Activated CD4-positive, alpha-beta memory T cell treated with anti-CD3 and anti-CD28 coated beads, Interleukin-2, amount 10 ng/mL, durations not matched to agents 7 days and 5 days (primary cell): ENCODE measurements around the gene NAPA. TPM values are rescaled to one million over a fixed set of nuclear protein-coding genes. Genes with fewer than 3 reads are reported as not detected.
A peak's percentile ranks its signal among the peaks of the same experiment; 100 is the strongest.

Source experiments
- CTCF ChIA-PET: fragments of 350-600 bp; sonication (Branson Sonifier 250); formaldehyde crosslinking; loops from one replicate; lab custom pipeline; 2021; ENCODE audit warnings: antibody characterized with exemption, inconsistent platforms; lab: Charles Lee
- POLR2A ChIA-PET: fragments of 350-600 bp; sonication (Branson Sonifier 250); formaldehyde crosslinking; loops from one replicate; lab custom pipeline; 2021; ENCODE audit warnings: antibody characterized with exemption; lab: Charles Lee
- DNase-seq: peaks from one replicate; pipeline ENCODE4 v3.0.0-alpha.2; 2020
- H3K27ac Mint-ChIP-seq: one replicate; pipeline ENCODE4 v1.8.0; 2021; ENCODE audit warnings: mild to moderate bottlenecking, mixed read lengths
- H3K27me3 Mint-ChIP-seq: one replicate; pipeline ENCODE4 v1.8.0; 2021; ENCODE audit warnings: mixed read lengths
- H3K36me3 Mint-ChIP-seq: one replicate; pipeline ENCODE4 v1.8.0; 2021; ENCODE audit warnings: low read depth, mixed read lengths
- H3K4me1 Mint-ChIP-seq: one replicate; pipeline ENCODE4 v1.8.0; 2021; ENCODE audit warnings: mixed read lengths
- H3K4me3 Mint-ChIP-seq: one replicate; pipeline ENCODE4 v1.8.0; 2021; ENCODE audit warnings: mild to moderate bottlenecking, mixed read lengths
- H3K9me3 Mint-ChIP-seq: one replicate; pipeline ENCODE4 v1.8.0; 2021; ENCODE audit warnings: mixed read lengths
- total RNA-seq, 2 experiments: library from RNA; stranded (reverse); gene quantifications; one replicate each; pipeline ENCODE4 v1.2.3, GENCODE V29; 2021

The NAPA gene
- total RNA-seq, 2 experiments from 2014 or later: 117 to 119 TPM

- Mint-ChIP-seq H3K36me3 (no peaks in the 10 kb centered on the region), H3K9me3 (no peaks in the 10 kb centered on the region), H3K27ac (peak overlapping the region; percentile 52), H3K4me3 (no peak overlapping the region), H3K27me3 (peaks cover 9% of the 10 kb centered on the region), H3K4me1 (peaks cover 23% of the 10 kb centered on the region)
- DNase-seq: no peak
- POLR2A ChIA-PET: interaction anchor here (0.9 to 1.4 kb wide), 2 partner anchors 30 to 60 kb away, joined by 3 read pairs; no protein-coding TSS in a partner anchor
- CTCF ChIA-PET: no interaction called here
Observed at GRCh38 chr19:47540748-47541147, 25.9 kb upstream of the NAPA start.

- ChIA-PET CTCF (interaction anchor here (0.6 to 0.9 kb wide), 2 partner anchors 191 to 699 kb away, joined by 3 to 5 read pairs; partner anchors contain the start of gene DHX34), POLR2A (interaction anchor here (1.3 to 1.4 kb wide), 2 partner anchors 60 to 61 kb away, joined by 3 read pairs; no protein-coding TSS in a partner anchor)
- peak overlapping the region; percentile 26 for H3K4me3 Mint-ChIP-seq
- no peaks in the 10 kb centered on the region for H3K36me3 Mint-ChIP-seq
- H3K27ac Mint-ChIP-seq: no peak overlapping the region
- H3K27me3 Mint-ChIP-seq: peaks cover 9% of the 10 kb centered on the region
- DNase-seq: no peak
- H3K9me3 Mint-ChIP-seq: no peaks in the 10 kb centered on the region
- H3K4me1 Mint-ChIP-seq: peaks cover 23% of the 10 kb centered on the region
Observed at GRCh38 chr19:47539747-47540311, 25.0 kb upstream of the NAPA start.

- H3K27ac Mint-ChIP-seq: no peak overlapping the region
- CTCF ChIA-PET: interaction anchor here (0.6 kb wide), 1 partner anchor 698 kb away, joined by 5 read pairs; no protein-coding TSS in a partner anchor
- POLR2A ChIA-PET: interaction anchor here (1.3 kb wide), 1 partner anchor 61 kb away, joined by 3 read pairs; no protein-coding TSS in a partner anchor
- H3K4me3 Mint-ChIP-seq: no peak overlapping the region
- peaks cover 2% of the 10 kb centered on the region for H3K27me3 Mint-ChIP-seq
- peaks cover 23% of the 10 kb centered on the region for H3K4me1 Mint-ChIP-seq
- DNase-seq: no peak
- no peaks in the 10 kb centered on the region for H3K9me3 Mint-ChIP-seq
- H3K36me3 Mint-ChIP-seq: no peaks in the 10 kb centered on the region
Observed at GRCh38 chr19:47538812-47539211, 23.9 kb upstream of the NAPA start.

- H3K27ac Mint-ChIP-seq: no peak overlapping the region
Observed at GRCh38 chr19:47537493-47537892, 22.6 kb upstream of the NAPA start.

GRCh38 chr19:47534628-47535027, 19.8 kb upstream of the NAPA start:
- Mint-ChIP-seq H3K4me1 (peaks cover 2% of the 10 kb centered on the region), H3K9me3 (no peaks in the 10 kb centered on the region), H3K27ac (no peak overlapping the region), H3K27me3 (peaks cover 2% of the 10 kb centered on the region), H3K4me3 (no peak overlapping the region), H3K36me3 (no peaks in the 10 kb centered on the region)
- ChIA-PET POLR2A (no interaction called here), CTCF (interaction anchor here (0.6 to 1.2 kb wide), 3 partner anchors 19 to 187 kb away, joined by 3 read pairs; no protein-coding TSS in a partner anchor)
- no peak for DNase-seq

More at GRCh38 chr19:47537493-47537892, 22.6 kb upstream of the NAPA start:
- no peak for DNase-seq
- Mint-ChIP-seq H3K36me3 (no peaks in the 10 kb centered on the region), H3K9me3 (no peaks in the 10 kb centered on the region), H3K4me1 (peaks cover 23% of the 10 kb centered on the region), H3K27me3 (no peaks in the 10 kb centered on the region), H3K4me3 (no peak overlapping the region)
- ChIA-PET CTCF (no interaction called here), POLR2A (no interaction called here)

- CTCF ChIA-PET: interaction anchor here (0.6 to 1.8 kb wide), 2 partner anchors 14 to 16 kb away, joined by 4 to 6 read pairs; partner anchors contain the start of gene NAPA
- H3K4me3 Mint-ChIP-seq: no peak overlapping the region
- POLR2A ChIA-PET: interaction anchor here (1.3 kb wide), 1 partner anchor 68 kb away, joined by 5 read pairs; no protein-coding TSS in a partner anchor
Observed at GRCh38 chr19:47531640-47532387, 17.0 kb upstream of the NAPA start.

GRCh38 chr19:47529018-47529742, 14.3 kb upstream of the NAPA start:
- Mint-ChIP-seq H3K4me1 (no peaks in the 10 kb centered on the region), H3K4me3 (no peak overlapping the region), H3K27ac (no peak overlapping the region), H3K9me3 (no peaks in the 10 kb centered on the region), H3K36me3 (no peaks in the 10 kb centered on the region), H3K27me3 (peaks cover 2% of the 10 kb centered on the region)
- ChIA-PET POLR2A (interaction anchor here (1.4 to 1.6 kb wide), 2 partner anchors 11 to 13 kb away, joined by 3 to 6 read pairs; partner anchors contain the start of gene NAPA), CTCF (interaction anchor here (1.1 to 2.5 kb wide), 2 partner anchors 13 to 184 kb away, joined by 3 to 7 read pairs; partner anchors contain the start of gene EHD2)
- no peak for DNase-seq

More at GRCh38 chr19:47531640-47532387, 17.0 kb upstream of the NAPA start:
- DNase-seq: no peak
- H3K4me1 Mint-ChIP-seq: no peaks in the 10 kb centered on the region
- H3K9me3 Mint-ChIP-seq: no peaks in the 10 kb centered on the region
- no peaks in the 10 kb centered on the region for H3K36me3 Mint-ChIP-seq
- peaks cover 2% of the 10 kb centered on the region for H3K27me3 Mint-ChIP-seq
- no peak overlapping the region for H3K27ac Mint-ChIP-seq

GRCh38 chr19:47526798-47527197, 11.9 kb upstream of the NAPA start:
- no peaks in the 10 kb centered on the region for H3K9me3 Mint-ChIP-seq
- ChIA-PET POLR2A (no interaction called here), CTCF (no interaction called here)
- peaks cover 10% of the 10 kb centered on the region for H3K27me3 Mint-ChIP-seq
- H3K27ac Mint-ChIP-seq: no peak overlapping the region
- H3K4me3 Mint-ChIP-seq: no peak overlapping the region
- DNase-seq: no peak
- H3K4me1 Mint-ChIP-seq: peaks cover 8% of the 10 kb centered on the region
- no peaks in the 10 kb centered on the region for H3K36me3 Mint-ChIP-seq

- H3K27ac Mint-ChIP-seq: no peak overlapping the region
- no peak overlapping the region for H3K4me3 Mint-ChIP-seq
- peaks cover 12% of the 10 kb centered on the region for H3K27me3 Mint-ChIP-seq
- H3K36me3 Mint-ChIP-seq: no peaks in the 10 kb centered on the region
- H3K4me1 Mint-ChIP-seq: peaks cover 27% of the 10 kb centered on the region
- POLR2A ChIA-PET: interaction anchor here (1.6 kb wide), 1 partner anchor 8 kb away, joined by 4 read pairs; the partner anchor contains the start of gene NAPA
- no peaks in the 10 kb centered on the region for H3K9me3 Mint-ChIP-seq
- CTCF ChIA-PET: interaction anchor here (0.7 kb wide), 1 partner anchor 10 kb away, joined by 3 read pairs; no protein-coding TSS in a partner anchor
- no peak for DNase-seq
Observed at GRCh38 chr19:47523473-47523872, 8.6 kb upstream of the NAPA start.

- CTCF ChIA-PET: interaction anchor here (2.6 kb wide), 1 partner anchor 37 kb away, joined by 5 read pairs; the partner anchor contains the start of gene KPTN
- peaks cover 12% of the 10 kb centered on the region for H3K27me3 Mint-ChIP-seq
- POLR2A ChIA-PET: interaction anchor here (1.6 kb wide), 1 partner anchor 86 kb away, joined by 8 read pairs; the partner anchor contains the start of gene BICRA
- no peak for DNase-seq
- H3K9me3 Mint-ChIP-seq: no peaks in the 10 kb centered on the region
- no peak overlapping the region for H3K4me3 Mint-ChIP-seq
- no peaks in the 10 kb centered on the region for H3K36me3 Mint-ChIP-seq
- H3K27ac Mint-ChIP-seq: no peak overlapping the region
- H3K4me1 Mint-ChIP-seq: peaks cover 45% of the 10 kb centered on the region
Observed at GRCh38 chr19:47521473-47522180, 6.8 kb upstream of the NAPA start.

GRCh38 chr19:47520839-47521238, 6.0 kb upstream of the NAPA start:
- Mint-ChIP-seq H3K4me1 (peaks cover 52% of the 10 kb centered on the region), H3K9me3 (no peaks in the 10 kb centered on the region), H3K36me3 (no peaks in the 10 kb centered on the region), H3K4me3 (no peak overlapping the region), H3K27me3 (peaks cover 12% of the 10 kb centered on the region), H3K27ac (no peak overlapping the region)
- ChIA-PET POLR2A (interaction anchor here (1.3 kb wide), 1 partner anchor 80 kb away, joined by 3 read pairs; no protein-coding TSS in a partner anchor), CTCF (interaction anchor here (2.6 kb wide), 1 partner anchor 36 kb away, joined by 5 read pairs; the partner anchor contains the start of gene KPTN)
- DNase-seq: no peak
